H1 (cell line): ENCODE results near the gene GALNTL6. TPM values are rescaled to one million over a fixed set of nuclear protein-coding genes. Genes with fewer than 3 reads are reported as not detected.

ENCODE experiments used
- BCL11A ChIP-seq, 2 experiments: IDR thresholded peaks; one replicate each; pipeline ENCODE4 v1.6.1; 2011; ENCODE audit warnings: low read depth in 2 of 2, low read length in 2 of 2, mild to moderate bottlenecking in 2 of 2
- EP300 ChIP-seq, 2 experiments: IDR thresholded peaks; 1 replicate in 1 of 2; 2 replicates in 1 of 2; pipeline ENCODE4 v1.6.1; 2011 to 2012; ENCODE audit warnings: low read depth in 2 of 2, low read length in 2 of 2, mild to moderate bottlenecking in 2 of 2, borderline replicate concordance in 1 of 2, inconsistent platforms in 1 of 2, moderate library complexity in 1 of 2
- PHF8 ChIP-seq: fragments of 200-600 bp; sonication (generic); conservative IDR thresholded peaks from 2 replicates; pipeline ENCODE4 v1.7.1; 2012; ENCODE audit warnings: low read depth, mild to moderate bottlenecking, inconsistent platforms, low read length, moderate library complexity
- POLR2AphosphoS5 ChIP-seq: IDR thresholded peaks from 2 replicates; pipeline ENCODE4 v1.6.1; 2011; ENCODE audit warnings: low read depth, low read length
- RNF2 ChIP-seq: fragments of 200-900, 300-1000 bp; sonication (generic); IDR thresholded peaks from 2 replicates; pipeline ENCODE4 v1.7.1; 2016; ENCODE audit warnings: borderline replicate concordance, low read depth, mild to moderate bottlenecking, antibody characterized with exemption, low read length; ENCODE audit not compliant: poor library complexity, severe bottlenecking; ENCODE audit errors: missing control alignments
- SP1 ChIP-seq: IDR thresholded peaks from 2 replicates; pipeline ENCODE4 v1.6.1; 2011; ENCODE audit warnings: low read depth, low read length
- TBP ChIP-seq: IDR thresholded peaks from 2 replicates; pipeline ENCODE4 v1.6.1; 2011; ENCODE audit warnings: low read depth, low read length, improper control_type of control experiment
- polyA plus RNA-seq, 7 experiments: library from polyadenylated mRNA; depleted of rRNA in 3 of 7; stranded (reverse) in 5 of 7; unstranded in 2 of 7; fragments of >200 nt in 5 of 7; fragments of 200-250 nt in 2 of 7; gene quantifications; 1 replicate in 5 of 7; 2 replicates in 1 of 7; 4 replicates in 1 of 7; pipeline versions ENCODE4 v1.2.1 to v1.2.3, GENCODE V29; 2011 to 2013; ENCODE audit warnings: missing spikeins in 2 of 7, mixed read lengths in 2 of 7
- total RNA-seq: library from RNA; stranded (reverse); fragmentation: NEBNext Ultra II Directional; extraction: Animal tissue kit (Norgen Biotek cat#: 25700); gene quantifications from 2 replicates; pipeline ENCODE4 v1.2.1, GENCODE V29; 2021

The GALNTL6 gene
- total and polyA plus RNA-seq, 2 of the 8 experiments (the other 6 are each of a cell fraction or from before 2014, with no cell fraction given): 0.03 to 0.32 TPM

- TF ChIP-seq SP1 (no peak), PHF8 (no peak), RNF2 (no peak), TBP (no peak), POLR2AphosphoS5 (no peak), EP300 (IDR thresholded peaks at IDR 0.05; ENCODE audit: borderline replicate concordance in 1 of 2, low read depth in 2 of 2, low read length in 2 of 2) (no peak), BCL11A (IDR thresholded peaks at IDR 0.05; ENCODE audit: low read depth in 2 of 2, low read length in 2 of 2) (no peak)
These were observed 473.9 kb downstream of the GALNTL6 start (continued) for GRCh38 chr4:172287117-172287516.
